ENCODE measurements around the gene ELOB.

Gene ELOB

GRCh38 chr16:2777231-2777902, at the start of gene ELOB:
TSS of gene ELOB (minus strand) at chr16:2777280. CDS start at chr16:2777239, 41 bp downstream.
- peak; percentile 89 for DNase-seq (ENCODE audit: low read depth)

- no peak for DNase-seq (ENCODE audit: low read depth)
Observed at GRCh38 chr16:2825906-2826305, 48.8 kb upstream of the ELOB start.

- no peak for DNase-seq (ENCODE audit: low read depth)
Observed at GRCh38 chr16:2825049-2825742, 48.1 kb upstream of the ELOB start.

- no peak for DNase-seq (ENCODE audit: low read depth)
Observed at GRCh38 chr16:2824626-2825025, 47.5 kb upstream of the ELOB start.

- DNase-seq (ENCODE audit: low read depth): no peak
Observed at GRCh38 chr16:2822496-2822895, 45.4 kb upstream of the ELOB start.

GRCh38 chr16:2822158-2822495, 45.0 kb upstream of the ELOB start:
- no peak for DNase-seq (ENCODE audit: low read depth)

GRCh38 chr16:2821487-2822157, 44.5 kb upstream of the ELOB start:
- DNase-seq (ENCODE audit: low read depth): no peak

- DNase-seq (ENCODE audit: low read depth): no peak
Observed at GRCh38 chr16:2820836-2821486, 43.9 kb upstream of the ELOB start.

- no peak for DNase-seq (ENCODE audit: low read depth)
Observed at GRCh38 chr16:2819939-2820835, 43.1 kb upstream of the ELOB start.

- no peak for DNase-seq (ENCODE audit: low read depth)
Observed at GRCh38 chr16:2819179-2819938, 42.3 kb upstream of the ELOB start.

- DNase-seq (ENCODE audit: low read depth): no peak
Observed at GRCh38 chr16:2818272-2818876, 41.3 kb upstream of the ELOB start.

GRCh38 chr16:2817340-2818271, 40.5 kb upstream of the ELOB start:
- no peak for DNase-seq (ENCODE audit: low read depth)

- DNase-seq (ENCODE audit: low read depth): peak; percentile 17
Observed at GRCh38 chr16:2816751-2817339, 39.8 kb upstream of the ELOB start, which contains the start of gene PRSS21. TSS of gene PRSS21 (plus strand) at chr16:2817237. CDS start at chr16:2817269, 32 bp downstream.

GRCh38 chr16:2815299-2815771, 38.3 kb upstream of the ELOB start:
- no peak for DNase-seq (ENCODE audit: low read depth)

GRCh38 chr16:2814551-2815298, 37.6 kb upstream of the ELOB start:
- no peak for DNase-seq (ENCODE audit: low read depth)

GRCh38 chr16:2813771-2814221, 36.7 kb upstream of the ELOB start:
- DNase-seq (ENCODE audit: low read depth): no peak

GRCh38 chr16:2811703-2812471, 34.8 kb upstream of the ELOB start:
- no peak for DNase-seq (ENCODE audit: low read depth)

Data from activated T-helper 1 cell treated with Interleukin-2 at 50 U/mL for 16 hours (primary cell).